Neural cell (in vitro differentiated cells): ENCODE data around the gene MBTD1. TPM values are rescaled to one million over a fixed set of nuclear protein-coding genes. Genes with fewer than 3 reads are reported as not detected.

ENCODE experiments used
- H2AFZ ChIP-seq: fragments of 200-600, 300-800 bp; sonication (generic), shearing (Covaris generic); 2 replicates; pipeline ENCODE4 v1.6.0; 2014; ENCODE audit warnings: low read depth, mild to moderate bottlenecking, antibody characterized with exemption, low read length, moderate library complexity
- H3F3A ChIP-seq: fragments of 200-600 bp; shearing (Covaris generic); 2 replicates; pipeline ENCODE4 v1.6.1; 2016; ENCODE audit warnings: mild to moderate bottlenecking, moderate library complexity, mixed read lengths, antibody characterized with exemption, low read length; ENCODE audit not compliant: insufficient read depth, poor library complexity, severe bottlenecking
- H3K27ac ChIP-seq: fragments of 200-600, 300-800 bp; sonication (generic), shearing (Covaris generic); 2 replicates; pipeline ENCODE4 v1.5.1; 2014; ENCODE audit warnings: mild to moderate bottlenecking, low read length, moderate library complexity
- H3K27me3 ChIP-seq: fragments of 300-800, 200-600 bp; sonication (generic), shearing (Covaris generic); 2 replicates; pipeline ENCODE4 v1.6.0; 2014; ENCODE audit warnings: mild to moderate bottlenecking, low read depth, low read length, moderate library complexity; ENCODE audit not compliant: insufficient read depth
- H3K36me3 ChIP-seq: fragments of 300-800, 200-600 bp; sonication (generic), shearing (Covaris generic); 2 replicates; pipeline ENCODE4 v1.5.1; 2014; ENCODE audit warnings: mild to moderate bottlenecking, antibody characterized with exemption, low read length, moderate library complexity; ENCODE audit not compliant: insufficient read depth
- H3K4me2 ChIP-seq: fragments of 300-800, 200-600 bp; sonication (generic), shearing (Covaris generic); 2 replicates; pipeline ENCODE4 v1.6.0; 2014; ENCODE audit warnings: mild to moderate bottlenecking, low read length
- H3K4me3 ChIP-seq: fragments of 300-800, 200-600 bp; sonication (generic), shearing (Covaris generic); 2 replicates; pipeline ENCODE4 v1.5.1; 2014; ENCODE audit warnings: mild to moderate bottlenecking, low read length, moderate library complexity
- H3K79me2 ChIP-seq: fragments of 200-600 bp; shearing (Covaris generic); replicated peaks from 2 replicates; pipeline ENCODE4 v1.6.0; 2014; ENCODE audit warnings: mild to moderate bottlenecking, low read length, moderate library complexity; ENCODE audit not compliant: insufficient read depth
- H3K9ac ChIP-seq: fragments of 300-800, 200-600 bp; sonication (generic), shearing (Covaris generic); 2 replicates; pipeline ENCODE4 v1.6.1; 2016; ENCODE audit warnings: mild to moderate bottlenecking, low read length, mixed read lengths
- H3K9me2 ChIP-seq: fragments of 200-600 bp; shearing (Covaris generic); 2 replicates; pipeline ENCODE4 v1.6.1; 2016; ENCODE audit warnings: mild to moderate bottlenecking, low read length, mixed read lengths; ENCODE audit not compliant: insufficient read depth
- H3K9me3 ChIP-seq: fragments of 200-600, 300-800 bp; sonication (generic), shearing (Covaris generic); 2 replicates; pipeline ENCODE4 v1.6.1; 2016; ENCODE audit warnings: mild to moderate bottlenecking, mixed run types, low read length, moderate library complexity, mixed read lengths
- H4K20me1 ChIP-seq: fragments of 200-600 bp; shearing (Covaris generic); 2 replicates; pipeline ENCODE4 v1.6.1; 2016; ENCODE audit warnings: mild to moderate bottlenecking, mixed run types; ENCODE audit not compliant: insufficient read depth
- CTCF ChIP-seq: fragments of 450-650 bp; IDR thresholded peaks from 2 replicates; pipeline ENCODE4 v1.5.1; 2014; ENCODE audit warnings: antibody characterized with exemption, mild to moderate bottlenecking, moderate library complexity; ENCODE audit not compliant: poor library complexity, severe bottlenecking
- EP300 ChIP-seq: fragments of 450-650 bp; conservative IDR thresholded peaks from 2 replicates; pipeline ENCODE4 v1.6.1; 2014; ENCODE audit warnings: antibody characterized with exemption, mild to moderate bottlenecking, moderate library complexity; ENCODE audit not compliant: poor library complexity, severe bottlenecking
- EZH2 ChIP-seq: fragments of 200-600, 300-800 bp; shearing (Covaris generic), sonication (generic); IDR thresholded peaks from 2 replicates; pipeline ENCODE4 v1.6.1; 2014; ENCODE audit warnings: antibody characterized with exemption, low read length, borderline replicate concordance, mild to moderate bottlenecking; ENCODE audit not compliant: insufficient read depth, poor library complexity, severe bottlenecking
- MXI1 ChIP-seq: fragments of 450-650 bp; conservative IDR thresholded peaks from 2 replicates; pipeline ENCODE4 v1.6.1; 2014; ENCODE audit warnings: antibody characterized with exemption, mild to moderate bottlenecking; ENCODE audit not compliant: poor library complexity, severe bottlenecking
- POLR2AphosphoS5 ChIP-seq: IDR thresholded peaks from 2 replicates; pipeline ENCODE4 v1.6.1; 2012
- RAD21 ChIP-seq: fragments of 450-650 bp; conservative IDR thresholded peaks from 2 replicates; pipeline ENCODE4 v1.6.1; 2014; ENCODE audit warnings: antibody characterized with exemption, mild to moderate bottlenecking, moderate library complexity
- REST ChIP-seq: IDR thresholded peaks from 2 replicates; pipeline ENCODE4 v1.6.1; 2012; ENCODE audit warnings: borderline replicate concordance
- SMC3 ChIP-seq: fragments of 450-650 bp; conservative IDR thresholded peaks from 2 replicates; pipeline ENCODE4 v1.6.1; 2014; ENCODE audit warnings: antibody characterized with exemption, mild to moderate bottlenecking, moderate library complexity; ENCODE audit not compliant: poor library complexity
- TAF1 ChIP-seq: IDR thresholded peaks from 2 replicates; pipeline ENCODE4 v1.6.1; 2012; ENCODE audit warnings: low read depth
- polyA plus RNA-seq: library from polyadenylated mRNA; depleted of rRNA; stranded (reverse); fragments of >200 nt; gene quantifications from 2 replicates; pipeline ENCODE4 v1.2.3, GENCODE V29; 2014

MBTD1 gene
- polyA plus RNA-seq, 1 donor from 2014 or later, result 70.0 TPM

GRCh38 chr17:51164911-51165679 is 94.8 kb downstream of the MBTD1 start:
- Histone ChIP-seq H3K36me3 (no peaks in the 10 kb centered on the region), H3K4me3 (peak overlapping the region; percentile 77), H3K9me2 (no peaks in the 10 kb centered on the region), H2AFZ (no peak overlapping the region), H4K20me1 (no peaks in the 10 kb centered on the region), H3K9ac (no peak overlapping the region), H3F3A (no peaks in the 10 kb centered on the region), H3K4me2 (no peak overlapping the region), H3K27me3 (no peaks in the 10 kb centered on the region), H3K27ac (no peak overlapping the region), H3K9me3 (no peaks in the 10 kb centered on the region), H3K79me2 (no peaks in the 10 kb centered on the region)
- TF ChIP-seq POLR2AphosphoS5 (no peak), CTCF (no peak), EZH2 (no peak), RAD21 (no peak), EP300 (no peak), MXI1 (no peak), REST (no peak), SMC3 (no peak), TAF1 (no peak)

GRCh38 chr17:51161541-51161940 is 98.3 kb downstream of the MBTD1 start:
- no peaks in the 10 kb centered on the region for H3F3A ChIP-seq
- H3K9ac ChIP-seq, result no peak overlapping the region
- no peak for TF ChIP-seq CTCF
- TF ChIP-seq EP300, result no peak
- peaks cover 11% of the 10 kb centered on the region for H3K79me2 ChIP-seq
- H3K27ac ChIP-seq, result no peak overlapping the region
- H3K4me2 ChIP-seq, result no peak overlapping the region
- H3K36me3 ChIP-seq, result no peaks in the 10 kb centered on the region
- no peak overlapping the region for H2AFZ ChIP-seq
- no peaks in the 10 kb centered on the region for H3K9me3 ChIP-seq
- H3K9me2 ChIP-seq, result no peaks in the 10 kb centered on the region
- no peaks in the 10 kb centered on the region for H4K20me1 ChIP-seq
- H3K27me3 ChIP-seq, result no peaks in the 10 kb centered on the region
- H3K4me3 ChIP-seq, result no peak overlapping the region
